ENCODE data around the gene CDC6.

GRCh38 chr17:40328386-40328766 is 40.7 kb downstream of the CDC6 start:
- no peak for TF ChIP-seq CTCF (IDR thresholded peaks at IDR 0.05)
- no peak for TF ChIP-seq POLR2A (IDR thresholded peaks at IDR 0.05)

Data from right lobe of liver (tissue), 4 donors.